Fibroblast of villous mesenchyme (primary cell): Measurements from ENCODE around the gene AIRE. TPM values are rescaled to one million over a fixed set of nuclear protein-coding genes. Genes with fewer than 3 reads are reported as not detected.
"Not testable (repeated sequence)": the region's sequence is repeated elsewhere in the genome, so short reads cannot be mapped to it uniquely, and the experiment has no call there.

Experiments used
- DNase-seq: peaks from one replicate; pipeline ENCODE4 v3.0.0-alpha.2; 2010; ENCODE audit warnings: low read depth
- H3K4me3 ChIP-seq: 2 replicates; pipeline ENCODE4 v1.5.1; 2011; ENCODE audit warnings: low read depth, mild to moderate bottlenecking, low read length
- total RNA-seq: library from RNA; depleted of rRNA; stranded (reverse); fragments of >200 nt; gene quantifications from 2 replicates; pipeline ENCODE4 v1.2.3, GENCODE V29; 2012
- TF ChIP-seq, protein P1 (sequence below): IDR thresholded peaks from 2 replicates; pipeline ENCODE4 v1.5.1; 2012; ENCODE audit warnings: low read depth, mild to moderate bottlenecking, low read length; ENCODE audit not compliant: insufficient read depth

AIRE gene
- total RNA-seq, 1 donor = not detected

- TF ChIP-seq, protein P1, sequence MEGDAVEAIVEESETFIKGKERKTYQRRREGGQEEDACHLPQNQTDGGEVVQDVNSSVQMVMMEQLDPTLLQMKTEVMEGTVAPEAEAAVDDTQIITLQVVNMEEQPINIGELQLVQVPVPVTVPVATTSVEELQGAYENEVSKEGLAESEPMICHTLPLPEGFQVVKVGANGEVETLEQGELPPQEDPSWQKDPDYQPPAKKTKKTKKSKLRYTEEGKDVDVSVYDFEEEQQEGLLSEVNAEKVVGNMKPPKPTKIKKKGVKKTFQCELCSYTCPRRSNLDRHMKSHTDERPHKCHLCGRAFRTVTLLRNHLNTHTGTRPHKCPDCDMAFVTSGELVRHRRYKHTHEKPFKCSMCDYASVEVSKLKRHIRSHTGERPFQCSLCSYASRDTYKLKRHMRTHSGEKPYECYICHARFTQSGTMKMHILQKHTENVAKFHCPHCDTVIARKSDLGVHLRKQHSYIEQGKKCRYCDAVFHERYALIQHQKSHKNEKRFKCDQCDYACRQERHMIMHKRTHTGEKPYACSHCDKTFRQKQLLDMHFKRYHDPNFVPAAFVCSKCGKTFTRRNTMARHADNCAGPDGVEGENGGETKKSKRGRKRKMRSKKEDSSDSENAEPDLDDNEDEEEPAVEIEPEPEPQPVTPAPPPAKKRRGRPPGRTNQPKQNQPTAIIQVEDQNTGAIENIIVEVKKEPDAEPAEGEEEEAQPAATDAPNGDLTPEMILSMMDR = no peak
- no peak overlapping the region for H3K4me3 ChIP-seq
- DNase-seq = no peak
These were observed 49.8 kb downstream of the AIRE start for GRCh38 chr21:44335266-44336059.

- DNase-seq = peak; percentile 44
- TF ChIP-seq, protein P1 = no peak
- no peak overlapping the region for H3K4me3 ChIP-seq
These were observed 51.8 kb downstream of the AIRE start for GRCh38 chr21:44337449-44337848.

- DNase-seq = peak; percentile 86
- TF ChIP-seq, protein P1 = peak; percentile 42
- peak overlapping the region; percentile 62 for H3K4me3 ChIP-seq
These were observed 52.5 kb downstream of the AIRE start for GRCh38 chr21:44337941-44338895.

DNA sequence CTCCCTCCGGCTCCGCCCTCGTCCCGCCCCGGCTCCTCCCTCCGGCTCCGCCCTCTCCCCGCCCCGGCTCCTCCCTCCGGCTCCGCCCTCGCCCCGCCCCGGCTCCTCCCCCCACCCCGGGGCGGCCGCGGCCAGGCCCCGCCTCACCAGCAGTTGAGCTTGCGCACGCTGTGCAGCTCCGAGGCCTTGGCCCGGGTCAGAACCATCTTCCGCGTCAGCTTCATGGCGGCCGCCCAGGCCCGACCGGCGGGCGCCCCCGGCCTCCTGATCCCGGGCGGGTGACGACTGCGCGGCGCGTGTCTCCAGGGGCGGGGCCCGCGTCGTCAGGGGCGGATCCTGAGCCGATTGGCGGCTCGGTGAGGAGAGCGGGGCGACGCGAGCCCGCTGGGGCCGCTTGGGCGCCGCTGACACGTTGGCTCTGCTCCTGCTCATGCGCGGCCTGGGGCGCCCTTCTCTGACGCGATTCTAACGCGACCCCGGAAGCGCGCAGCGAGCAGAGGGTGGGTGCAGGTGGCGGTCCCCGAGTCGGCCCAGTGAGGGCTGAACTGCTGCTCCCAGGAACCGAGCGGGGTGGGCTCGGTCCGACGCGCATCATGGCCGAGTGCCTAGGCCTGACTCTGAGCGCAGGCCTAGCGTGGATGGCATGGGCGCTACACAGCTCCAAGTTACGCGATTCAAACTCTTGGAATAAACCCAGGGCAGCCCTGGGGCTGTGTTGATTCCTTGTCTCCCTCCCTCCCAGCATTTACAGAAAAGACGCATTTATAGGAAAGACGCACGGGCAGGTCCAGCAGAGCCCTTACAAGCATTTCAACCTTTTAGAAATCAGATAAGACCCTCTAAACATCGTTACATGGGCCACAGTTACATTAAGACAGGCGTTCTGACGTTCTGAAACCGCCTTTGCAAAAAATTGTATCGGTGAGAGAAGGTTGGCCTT, 53.6 kb downstream of the AIRE start, which contains the start of gene CFAP410:
TSS of gene CFAP410 (minus strand) at position 420 of the 940 bp plus-strand sequence. CDS start at position 224, 196 bp downstream.
- H3K4me3 ChIP-seq = peak within 1 kb of the TSS; percentile 97
- TF ChIP-seq, protein P1 = no peak
- peak; percentile 95 for DNase-seq

GRCh38 chr21:44341726-44342458, 56.2 kb downstream of the AIRE start:
- not testable (repeated sequence) for DNase-seq, H3K4me3 ChIP-seq

- not testable (repeated sequence) for DNase-seq, H3K4me3 ChIP-seq
These were observed 57.3 kb downstream of the AIRE start for GRCh38 chr21:44342981-44343380.
